Ishikawa (cell line): ENCODE results near the gene SBNO2.

Experiments
- EGR1 ChIP-seq: IDR thresholded peaks from 2 replicates; pipeline ENCODE4 v1.6.1; 2012
- EP300 ChIP-seq: IDR thresholded peaks from 2 replicates; pipeline ENCODE4 v1.6.1; 2012; ENCODE audit warnings: borderline replicate concordance
- FOXM1 ChIP-seq: IDR thresholded peaks from 2 replicates; pipeline ENCODE4 v1.6.1; 2012; ENCODE audit warnings: low read depth, borderline replicate concordance
- RAD21 ChIP-seq: IDR thresholded peaks from 2 replicates; pipeline ENCODE4 v1.6.1; 2012; ENCODE audit warnings: low read depth
- TCF12 ChIP-seq: IDR thresholded peaks from 2 replicates; pipeline ENCODE4 v1.6.1; 2012; ENCODE audit warnings: low read depth
- TF ChIP-seq, protein P1 (sequence below): IDR thresholded peaks from 2 replicates; pipeline ENCODE4 v1.6.1; 2012

DNA sequence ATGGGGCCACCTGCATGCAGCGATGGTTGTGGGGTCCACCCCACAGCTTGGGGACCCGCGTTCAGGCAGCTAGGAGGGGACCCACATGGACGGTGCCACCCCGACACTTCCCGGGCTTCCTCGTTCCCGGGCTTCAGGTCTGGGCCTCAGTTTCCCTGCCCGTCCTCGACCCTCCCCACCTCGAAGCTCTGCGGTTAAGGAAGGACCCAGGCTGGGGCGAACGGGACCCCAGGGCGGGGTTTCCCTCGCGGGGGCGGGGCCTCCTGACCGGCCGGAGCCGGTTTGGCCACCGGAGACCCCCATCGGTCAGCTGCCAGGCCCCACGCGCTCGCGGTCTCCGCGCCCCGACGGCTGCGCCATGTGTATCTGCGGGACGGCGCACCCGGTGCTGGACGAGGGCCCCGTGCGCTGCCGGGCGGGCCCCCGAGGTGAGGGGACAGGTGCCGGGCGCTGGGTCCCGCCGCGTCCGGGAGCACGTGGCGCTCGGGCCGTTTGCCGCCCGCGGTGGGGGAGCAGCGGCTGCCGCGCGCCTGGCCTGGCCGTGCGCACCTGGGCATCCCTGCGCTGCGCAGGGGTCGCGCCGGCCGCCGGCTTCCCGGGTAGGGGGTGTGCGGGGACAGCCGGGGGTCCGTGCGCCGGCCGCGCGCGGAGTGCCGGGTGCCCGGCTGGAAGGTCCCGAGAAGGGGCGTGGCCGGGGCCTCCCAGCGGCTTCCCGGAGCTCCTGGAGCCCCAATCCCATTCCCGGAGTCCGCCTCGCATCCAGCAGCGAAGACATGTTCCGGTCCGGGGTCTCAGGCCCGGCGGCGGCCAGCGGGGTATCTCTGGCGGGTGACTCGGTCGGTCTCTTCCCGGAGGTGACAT is 102.9 kb downstream of the SBNO2 start:
- TF ChIP-seq EP300: no peak
- TF ChIP-seq RAD21: no peak
- no peak for TF ChIP-seq EGR1
- TF ChIP-seq, protein P1, sequence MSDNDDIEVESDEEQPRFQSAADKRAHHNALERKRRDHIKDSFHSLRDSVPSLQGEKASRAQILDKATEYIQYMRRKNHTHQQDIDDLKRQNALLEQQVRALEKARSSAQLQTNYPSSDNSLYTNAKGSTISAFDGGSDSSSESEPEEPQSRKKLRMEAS: peak; percentile 70
- no peak for TF ChIP-seq FOXM1
- no peak for TF ChIP-seq TCF12
